A673 (cell line): ENCODE results near the gene RERE.
A peak's percentile ranks its signal among the peaks of the same experiment; 100 is the strongest.

ENCODE experiments used
- EZH2 ChIP-seq: fragments of 200-600 bp; sonication (generic); IDR thresholded peaks from 2 replicates; pipeline ENCODE4 v1.6.1; 2017; ENCODE audit warnings: borderline replicate concordance, low read depth, mild to moderate bottlenecking, mixed read lengths, antibody characterized with exemption, low read length; ENCODE audit not compliant: poor library complexity, severe bottlenecking
- TF ChIP-seq, protein P1 (sequence below): fragments of 300-800, 200-600 bp; sonication (generic); conservative IDR thresholded peaks from 2 replicates; pipeline ENCODE4 v1.5.1; 2017; ENCODE audit warnings: low read depth, mild to moderate bottlenecking, antibody characterized with exemption, low read length, moderate library complexity, mixed read lengths

DNA sequence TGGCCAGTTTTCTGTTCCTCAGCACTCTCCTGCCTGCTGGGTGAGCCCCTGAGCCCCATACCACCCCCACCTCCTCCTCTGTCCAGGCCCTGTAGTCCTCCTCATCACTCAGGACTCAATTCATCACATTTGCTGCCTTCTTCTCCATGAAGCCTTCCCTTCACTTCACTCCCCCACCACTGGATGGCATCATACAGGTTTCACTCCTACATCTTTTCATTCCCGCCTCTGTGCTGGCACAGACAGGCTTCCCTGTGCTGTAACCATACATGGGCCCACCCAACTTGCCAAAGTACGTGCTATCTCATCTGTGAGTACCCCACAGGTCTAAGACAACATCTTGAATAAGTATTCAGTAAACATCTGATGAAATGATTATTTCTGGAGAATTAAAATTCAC, 442.6 kb downstream of the RERE start:
- TF ChIP-seq, protein P1, sequence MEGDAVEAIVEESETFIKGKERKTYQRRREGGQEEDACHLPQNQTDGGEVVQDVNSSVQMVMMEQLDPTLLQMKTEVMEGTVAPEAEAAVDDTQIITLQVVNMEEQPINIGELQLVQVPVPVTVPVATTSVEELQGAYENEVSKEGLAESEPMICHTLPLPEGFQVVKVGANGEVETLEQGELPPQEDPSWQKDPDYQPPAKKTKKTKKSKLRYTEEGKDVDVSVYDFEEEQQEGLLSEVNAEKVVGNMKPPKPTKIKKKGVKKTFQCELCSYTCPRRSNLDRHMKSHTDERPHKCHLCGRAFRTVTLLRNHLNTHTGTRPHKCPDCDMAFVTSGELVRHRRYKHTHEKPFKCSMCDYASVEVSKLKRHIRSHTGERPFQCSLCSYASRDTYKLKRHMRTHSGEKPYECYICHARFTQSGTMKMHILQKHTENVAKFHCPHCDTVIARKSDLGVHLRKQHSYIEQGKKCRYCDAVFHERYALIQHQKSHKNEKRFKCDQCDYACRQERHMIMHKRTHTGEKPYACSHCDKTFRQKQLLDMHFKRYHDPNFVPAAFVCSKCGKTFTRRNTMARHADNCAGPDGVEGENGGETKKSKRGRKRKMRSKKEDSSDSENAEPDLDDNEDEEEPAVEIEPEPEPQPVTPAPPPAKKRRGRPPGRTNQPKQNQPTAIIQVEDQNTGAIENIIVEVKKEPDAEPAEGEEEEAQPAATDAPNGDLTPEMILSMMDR: peak; percentile 66
- TF ChIP-seq EZH2: no peak
